ENCODE data around the gene DOK6. TPM values are rescaled to one million over a fixed set of nuclear protein-coding genes. Genes with fewer than 3 reads are reported as not detected.

DOK6 gene
- total RNA-seq, 1 experiment from 2014 or later = not detected

- TF ChIP-seq CTCF (IDR thresholded peaks at IDR 0.05; ENCODE audit: unreplicated experiment) = no peak
- intact Hi-C loops (cut with micrococcal nuclease; ENCODE audit: unreplicated experiment) = no loop called here
- CTCF ChIA-PET = no interaction called here
Measured at GRCh38 chr18:69755856-69756496, 355.3 kb downstream of the DOK6 start.

GRCh38 chr18:69757733-69758132 lies 357.0 kb downstream of the DOK6 start:
- Mint-ChIP-seq H3K36me3 (ENCODE audit: insufficient read depth, unreplicated experiment) (no peaks in the 10 kb centered on the region), H3K4me1 (ENCODE audit: low read depth, unreplicated experiment) (peaks cover 2% of the 10 kb centered on the region), H3K4me3 (ENCODE audit: low read depth, unreplicated experiment) (no peak overlapping the region), H3K27me3 (ENCODE audit: unreplicated experiment) (no peaks in the 10 kb centered on the region), H3K9me3 (ENCODE audit: low read depth, unreplicated experiment) (peaks cover 10% of the 10 kb centered on the region), H3K27ac (ENCODE audit: unreplicated experiment) (no peak overlapping the region)
- no TSS peak for BruUV-seq (replicated peaks)
- no peak for TF ChIP-seq CTCF (IDR thresholded peaks at IDR 0.05; ENCODE audit: unreplicated experiment)
- intact Hi-C loops (cut with micrococcal nuclease; ENCODE audit: unreplicated experiment) = no loop called here
- DNase-seq = no peak
- CTCF ChIA-PET = no interaction called here

More at GRCh38 chr18:69755856-69756496, 355.3 kb downstream of the DOK6 start:
- H3K4me3 Mint-ChIP-seq (ENCODE audit: low read depth, unreplicated experiment) = no peak overlapping the region
- no peaks in the 10 kb centered on the region for H3K36me3 Mint-ChIP-seq (ENCODE audit: insufficient read depth, unreplicated experiment)
- DNase-seq = no peak
- H3K27ac Mint-ChIP-seq (ENCODE audit: unreplicated experiment) = no peak overlapping the region
- no peaks in the 10 kb centered on the region for H3K27me3 Mint-ChIP-seq (ENCODE audit: unreplicated experiment)
- H3K4me1 Mint-ChIP-seq (ENCODE audit: low read depth, unreplicated experiment) = peaks cover 6% of the 10 kb centered on the region
- peaks cover 8% of the 10 kb centered on the region for H3K9me3 Mint-ChIP-seq (ENCODE audit: low read depth, unreplicated experiment)
- BruUV-seq (replicated peaks) = no TSS peak

GRCh38 chr18:69758458-69758857 lies 357.8 kb downstream of the DOK6 start:
- Mint-ChIP-seq H3K4me1 (ENCODE audit: low read depth, unreplicated experiment) (no peaks in the 10 kb centered on the region), H3K9me3 (ENCODE audit: low read depth, unreplicated experiment) (peaks cover 10% of the 10 kb centered on the region), H3K36me3 (ENCODE audit: insufficient read depth, unreplicated experiment) (no peaks in the 10 kb centered on the region), H3K27me3 (ENCODE audit: unreplicated experiment) (no peaks in the 10 kb centered on the region), H3K4me3 (ENCODE audit: low read depth, unreplicated experiment) (no peak overlapping the region), H3K27ac (ENCODE audit: unreplicated experiment) (no peak overlapping the region)
- intact Hi-C loops (cut with micrococcal nuclease; ENCODE audit: unreplicated experiment) = no loop called here
- no peak for TF ChIP-seq CTCF (IDR thresholded peaks at IDR 0.05; ENCODE audit: unreplicated experiment)
- CTCF ChIA-PET = no interaction called here
- no TSS peak for BruUV-seq (replicated peaks)
- no peak for DNase-seq

GRCh38 chr18:69759046-69759445 lies 358.4 kb downstream of the DOK6 start:
- TF ChIP-seq CTCF (IDR thresholded peaks at IDR 0.05; ENCODE audit: unreplicated experiment) = no peak
- no peak overlapping the region for H3K27ac Mint-ChIP-seq (ENCODE audit: unreplicated experiment)
- no TSS peak for BruUV-seq (replicated peaks)
- intact Hi-C loops (cut with micrococcal nuclease; ENCODE audit: unreplicated experiment) = no loop called here
- no peak overlapping the region for H3K4me3 Mint-ChIP-seq (ENCODE audit: low read depth, unreplicated experiment)
- CTCF ChIA-PET = no interaction called here
- no peaks in the 10 kb centered on the region for H3K4me1 Mint-ChIP-seq (ENCODE audit: low read depth, unreplicated experiment)
- peaks cover 11% of the 10 kb centered on the region for H3K9me3 Mint-ChIP-seq (ENCODE audit: low read depth, unreplicated experiment)
- H3K36me3 Mint-ChIP-seq (ENCODE audit: insufficient read depth, unreplicated experiment) = no peaks in the 10 kb centered on the region
- DNase-seq = no peak
- no peaks in the 10 kb centered on the region for H3K27me3 Mint-ChIP-seq (ENCODE audit: unreplicated experiment)

Data from Calu3 (cell line).